ENCODE results near the gene OVOL1. TPM values are rescaled to one million over a fixed set of nuclear protein-coding genes. Genes with fewer than 3 reads are reported as not detected.

The OVOL1 gene
- total and polyA plus RNA-seq, 2 experiments from 2014 or later = 1.5 to 3.3 TPM

DNA sequence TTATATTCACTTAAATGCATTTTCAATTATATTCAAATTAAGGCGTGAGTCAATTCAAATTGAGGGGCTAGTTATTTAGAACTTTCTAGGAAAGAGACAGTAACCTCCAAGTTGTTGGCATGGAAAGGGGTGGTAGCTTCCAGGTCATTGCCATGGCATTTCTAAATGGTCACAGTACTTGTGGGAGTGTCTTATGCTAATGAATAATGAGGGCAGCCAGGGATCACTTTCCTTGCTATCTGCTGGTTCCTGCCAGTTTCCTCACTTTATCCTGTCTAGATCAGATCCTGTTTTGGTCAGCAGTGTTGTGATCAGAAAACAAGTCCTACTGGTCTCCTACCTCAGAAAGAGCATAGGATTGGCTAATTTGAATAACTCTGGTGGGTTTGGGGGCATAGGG lies 44.5 kb upstream of the OVOL1 start (continued):
- TF ChIP-seq, protein P1, sequence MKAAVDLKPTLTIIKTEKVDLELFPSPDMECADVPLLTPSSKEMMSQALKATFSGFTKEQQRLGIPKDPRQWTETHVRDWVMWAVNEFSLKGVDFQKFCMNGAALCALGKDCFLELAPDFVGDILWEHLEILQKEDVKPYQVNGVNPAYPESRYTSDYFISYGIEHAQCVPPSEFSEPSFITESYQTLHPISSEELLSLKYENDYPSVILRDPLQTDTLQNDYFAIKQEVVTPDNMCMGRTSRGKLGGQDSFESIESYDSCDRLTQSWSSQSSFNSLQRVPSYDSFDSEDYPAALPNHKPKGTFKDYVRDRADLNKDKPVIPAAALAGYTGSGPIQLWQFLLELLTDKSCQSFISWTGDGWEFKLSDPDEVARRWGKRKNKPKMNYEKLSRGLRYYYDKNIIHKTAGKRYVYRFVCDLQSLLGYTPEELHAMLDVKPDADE (IDR thresholded peaks at IDR 0.05) = no peak
- TF ChIP-seq POLR2AphosphoS5 (IDR thresholded peaks at IDR 0.05; ENCODE audit: low read depth) (no peak), JUNB (IDR thresholded peaks at IDR 0.05; ENCODE audit: unreplicated experiment) (no peak)
- TF ChIP-seq, protein P2, sequence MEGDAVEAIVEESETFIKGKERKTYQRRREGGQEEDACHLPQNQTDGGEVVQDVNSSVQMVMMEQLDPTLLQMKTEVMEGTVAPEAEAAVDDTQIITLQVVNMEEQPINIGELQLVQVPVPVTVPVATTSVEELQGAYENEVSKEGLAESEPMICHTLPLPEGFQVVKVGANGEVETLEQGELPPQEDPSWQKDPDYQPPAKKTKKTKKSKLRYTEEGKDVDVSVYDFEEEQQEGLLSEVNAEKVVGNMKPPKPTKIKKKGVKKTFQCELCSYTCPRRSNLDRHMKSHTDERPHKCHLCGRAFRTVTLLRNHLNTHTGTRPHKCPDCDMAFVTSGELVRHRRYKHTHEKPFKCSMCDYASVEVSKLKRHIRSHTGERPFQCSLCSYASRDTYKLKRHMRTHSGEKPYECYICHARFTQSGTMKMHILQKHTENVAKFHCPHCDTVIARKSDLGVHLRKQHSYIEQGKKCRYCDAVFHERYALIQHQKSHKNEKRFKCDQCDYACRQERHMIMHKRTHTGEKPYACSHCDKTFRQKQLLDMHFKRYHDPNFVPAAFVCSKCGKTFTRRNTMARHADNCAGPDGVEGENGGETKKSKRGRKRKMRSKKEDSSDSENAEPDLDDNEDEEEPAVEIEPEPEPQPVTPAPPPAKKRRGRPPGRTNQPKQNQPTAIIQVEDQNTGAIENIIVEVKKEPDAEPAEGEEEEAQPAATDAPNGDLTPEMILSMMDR (conservative IDR thresholded peaks at IDR 0.05; ENCODE audit: low read depth in 2 of 2) = no peak

DNA sequence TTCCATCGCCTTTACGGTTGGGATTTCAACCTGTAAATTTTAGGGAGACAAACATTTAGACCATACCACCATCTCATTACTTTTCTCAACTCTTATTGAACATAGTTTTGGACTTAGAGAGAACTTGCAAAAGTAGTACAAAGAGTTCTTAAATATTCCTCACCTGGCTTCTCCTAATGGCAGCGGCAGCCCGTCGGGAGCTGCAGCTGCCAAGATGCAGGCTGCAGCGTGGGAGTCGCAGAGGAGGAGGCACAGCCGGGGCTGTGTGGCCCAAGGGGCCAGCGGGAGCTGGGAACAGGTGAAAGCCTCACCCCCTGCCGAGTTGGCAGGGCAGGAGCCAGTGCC lies 43.2 kb upstream of the OVOL1 start:
- Histone ChIP-seq H4K20me1 (replicated peaks; ENCODE audit: insufficient read depth) (no peaks in the 10 kb centered on the region), H3K36me3 (ENCODE audit: insufficient read depth) (no peaks in the 10 kb centered on the region), H3K27ac (ENCODE audit: low read depth) (no peak overlapping the region), H3K79me2 (replicated peaks; ENCODE audit: insufficient read depth) (no peaks in the 10 kb centered on the region), H3K4me1 (ENCODE audit: insufficient read depth) (no peaks in the 10 kb centered on the region), H3K4me3 (no peak overlapping the region), H3K4me2 (no peak overlapping the region), H3K9me2 (ENCODE audit: insufficient read depth) (no peaks in the 10 kb centered on the region), H2AFZ (no peak overlapping the region), H3F3A (replicated peaks; ENCODE audit: low read depth) (no peaks in the 10 kb centered on the region), H3K27me3 (ENCODE audit: insufficient read depth) (no peaks in the 10 kb centered on the region)
- ATAC-seq = no peak
- H3K36me3 Mint-ChIP-seq (ENCODE audit: low read depth) = no peaks in the 10 kb centered on the region
- peaks cover 14% of the 10 kb centered on the region for H3K9me3 Mint-ChIP-seq
- H3K4me3 Mint-ChIP-seq = no peak overlapping the region
- no peak overlapping the region for H3K27ac Mint-ChIP-seq
- DNase-seq (ENCODE audit: low spot score) = no peak
- no peaks in the 10 kb centered on the region; the same call in 2 of the 3 replicates for H3K4me1 Mint-ChIP-seq
- H3K27me3 Mint-ChIP-seq (ENCODE audit: insufficient read depth, low read depth, poor library complexity) = peaks cover 1% of the 10 kb centered on the region
- TF ChIP-seq JUNB (IDR thresholded peaks at IDR 0.05; ENCODE audit: unreplicated experiment) = no peak
- TF ChIP-seq ZNF331 (CRISPR knock-in tag; IDR thresholded peaks at IDR 0.05; ENCODE audit: low read depth) = no peak
- TF ChIP-seq, protein P1 (IDR thresholded peaks at IDR 0.05) = no peak
- no peak for TF ChIP-seq EZH2 (IDR thresholded peaks at IDR 0.05; ENCODE audit: low read depth, unreplicated experiment)
- TF ChIP-seq, protein P3, sequence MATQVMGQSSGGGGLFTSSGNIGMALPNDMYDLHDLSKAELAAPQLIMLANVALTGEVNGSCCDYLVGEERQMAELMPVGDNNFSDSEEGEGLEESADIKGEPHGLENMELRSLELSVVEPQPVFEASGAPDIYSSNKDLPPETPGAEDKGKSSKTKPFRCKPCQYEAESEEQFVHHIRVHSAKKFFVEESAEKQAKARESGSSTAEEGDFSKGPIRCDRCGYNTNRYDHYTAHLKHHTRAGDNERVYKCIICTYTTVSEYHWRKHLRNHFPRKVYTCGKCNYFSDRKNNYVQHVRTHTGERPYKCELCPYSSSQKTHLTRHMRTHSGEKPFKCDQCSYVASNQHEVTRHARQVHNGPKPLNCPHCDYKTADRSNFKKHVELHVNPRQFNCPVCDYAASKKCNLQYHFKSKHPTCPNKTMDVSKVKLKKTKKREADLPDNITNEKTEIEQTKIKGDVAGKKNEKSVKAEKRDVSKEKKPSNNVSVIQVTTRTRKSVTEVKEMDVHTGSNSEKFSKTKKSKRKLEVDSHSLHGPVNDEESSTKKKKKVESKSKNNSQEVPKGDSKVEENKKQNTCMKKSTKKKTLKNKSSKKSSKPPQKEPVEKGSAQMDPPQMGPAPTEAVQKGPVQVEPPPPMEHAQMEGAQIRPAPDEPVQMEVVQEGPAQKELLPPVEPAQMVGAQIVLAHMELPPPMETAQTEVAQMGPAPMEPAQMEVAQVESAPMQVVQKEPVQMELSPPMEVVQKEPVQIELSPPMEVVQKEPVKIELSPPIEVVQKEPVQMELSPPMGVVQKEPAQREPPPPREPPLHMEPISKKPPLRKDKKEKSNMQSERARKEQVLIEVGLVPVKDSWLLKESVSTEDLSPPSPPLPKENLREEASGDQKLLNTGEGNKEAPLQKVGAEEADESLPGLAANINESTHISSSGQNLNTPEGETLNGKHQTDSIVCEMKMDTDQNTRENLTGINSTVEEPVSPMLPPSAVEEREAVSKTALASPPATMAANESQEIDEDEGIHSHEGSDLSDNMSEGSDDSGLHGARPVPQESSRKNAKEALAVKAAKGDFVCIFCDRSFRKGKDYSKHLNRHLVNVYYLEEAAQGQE (IDR thresholded peaks at IDR 0.05; ENCODE audit: unreplicated experiment) = no peak
- TF ChIP-seq ZNF114 (CRISPR knock-in tag; IDR thresholded peaks at IDR 0.05) = no peak
- TF ChIP-seq, protein P2 (conservative IDR thresholded peaks at IDR 0.05; ENCODE audit: low read depth in 2 of 2) = no peak
- no peak for TF ChIP-seq EZH2phosphoT487 (IDR thresholded peaks at IDR 0.05; ENCODE audit: unreplicated experiment)
- TF ChIP-seq POLR2AphosphoS5 (IDR thresholded peaks at IDR 0.05; ENCODE audit: low read depth) = no peak
- no peak for TF ChIP-seq STAT1 (IDR thresholded peaks at IDR 0.05; ENCODE audit: unreplicated experiment)
- no peak for TF ChIP-seq NANOG (IDR thresholded peaks at IDR 0.05; ENCODE audit: borderline replicate concordance)

All from GM23338 (cell line).